CD4-positive, CD25-positive, alpha-beta regulatory T cell (primary cell): ENCODE measurements around the gene ZNF48. TPM values are rescaled to one million over a fixed set of nuclear protein-coding genes. Genes with fewer than 3 reads are reported as not detected.
A peak's percentile ranks its signal among the peaks of the same experiment; 100 is the strongest.

ENCODE experiments used
- ATAC-seq, 2 donors: fragments of 150-1000 bp; cut with Tn5 transposase; one replicate each; pipeline ENCODE4 v1.10.0; 2021; ENCODE audit warnings: low read depth in 2 of 2, moderate number of reproducible peaks in 2 of 2, moderate library complexity in 1 of 2
- DNase-seq, 3 donors: peaks; one replicate each; pipeline versions ENCODE4 v3.0.0 to v3.0.0-alpha.2; 2012 to 2022; ENCODE audit warnings: mixed read lengths in 1 of 3
- H3K27ac ChIP-seq: one replicate; pipeline ENCODE4 v1.7.0; 2013; ENCODE audit warnings: mild to moderate bottlenecking, low read length; ENCODE audit not compliant: insufficient read depth, poor library complexity, severe bottlenecking
- H3K27me3 ChIP-seq: one replicate; pipeline ENCODE4 v1.7.0; 2013; ENCODE audit warnings: low read length; ENCODE audit not compliant: control insufficient read depth, insufficient read depth
- H3K36me3 ChIP-seq: one replicate; pipeline ENCODE4 v1.7.0; 2013; ENCODE audit warnings: mild to moderate bottlenecking, low read length, moderate library complexity; ENCODE audit not compliant: control insufficient read depth, insufficient read depth
- H3K4me1 ChIP-seq: 2 replicates; pipeline ENCODE4 v1.7.0; 2013; ENCODE audit warnings: mild to moderate bottlenecking, low read length; ENCODE audit not compliant: insufficient read depth, control insufficient read depth, poor library complexity, severe bottlenecking
- H3K4me3 ChIP-seq: one replicate; pipeline ENCODE4 v1.7.0; 2013; ENCODE audit warnings: low read depth, mild to moderate bottlenecking, low read length, moderate library complexity
- H3K9me3 ChIP-seq, 2 experiments: 1 replicate in 1 of 2; 2 replicates in 1 of 2; pipeline ENCODE4 v1.7.0; 2013; ENCODE audit warnings: low read length in 2 of 2, mild to moderate bottlenecking in 1 of 2, moderate library complexity in 1 of 2; ENCODE audit not compliant: control insufficient read depth in 2 of 2
- H3K27ac Mint-ChIP-seq, 3 donors: one replicate each; pipeline ENCODE4 v1.8.0; 2020 to 2022; ENCODE audit warnings: mild to moderate bottlenecking in 3 of 3, mixed read lengths in 3 of 3, moderate library complexity in 2 of 3
- H3K27me3 Mint-ChIP-seq: one replicate; pipeline ENCODE4 v1.8.0; 2022; ENCODE audit warnings: mild to moderate bottlenecking, mixed read lengths
- H3K36me3 Mint-ChIP-seq: one replicate; pipeline ENCODE4 v1.8.0; 2020; ENCODE audit warnings: mixed read lengths
- H3K4me1 Mint-ChIP-seq, 4 donors: one replicate each; pipeline ENCODE4 v1.8.0; 2020 to 2022; ENCODE audit warnings: mixed read lengths in 4 of 4, mild to moderate bottlenecking in 1 of 4
- H3K4me3 Mint-ChIP-seq, 4 donors: one replicate each; pipeline ENCODE4 v1.8.0; 2020 to 2022; ENCODE audit warnings: mild to moderate bottlenecking in 4 of 4, mixed read lengths in 4 of 4, moderate library complexity in 3 of 4
- H3K9me3 Mint-ChIP-seq, 7 donors: one replicate each; pipeline ENCODE4 v1.8.0; 2020 to 2022; ENCODE audit warnings: mixed read lengths in 7 of 7, mild to moderate bottlenecking in 3 of 7, moderate library complexity in 2 of 7
- polyA plus RNA-seq, 4 donors: library from polyadenylated mRNA; unstranded; fragments of 300-500 nt; fragmentation: Illumina TruSeq; gene quantifications; one replicate each; pipeline ENCODE4 v1.2.3, GENCODE V29; 2021
- total RNA-seq: library from RNA; stranded (reverse); gene quantifications from one replicate; pipeline ENCODE4 v1.2.3, GENCODE V29; 2022

ZNF48 gene
- total and polyA plus RNA-seq, 5 donors from 2014 or later, result 4.5 to 8.0 (median 6.5) TPM

GRCh38 chr16:30377050-30377811 lies 18.0 kb upstream of the ZNF48 start:
- ATAC-seq, result no peak
- Mint-ChIP-seq H3K4me3 (peak overlapping the region; percentile 95 to 99 (median 98)), H3K27me3 (peaks cover 9% of the 10 kb centered on the region), H3K27ac (peak overlapping the region; percentile 93 to 100 (median 100)), H3K4me1 (peaks cover 0 to 60% (median 30%) of the 10 kb centered on the region in 4 donors), H3K9me3 (peaks cover 0 to 2% (median 0%) of the 10 kb centered on the region in 7 donors), H3K36me3 (peaks cover 4% of the 10 kb centered on the region)
- DNase-seq, result no peak
- Histone ChIP-seq H3K4me3 (peak overlapping the region; percentile 53), H3K4me1 (peaks cover 54% of the 10 kb centered on the region), H3K27ac (peak overlapping the region; percentile 100), H3K36me3 (no peaks in the 10 kb centered on the region), H3K9me3 (no peaks in the 10 kb centered on the region), H3K27me3 (no peaks in the 10 kb centered on the region)

GRCh38 chr16:30377812-30378235 lies 17.4 kb upstream of the ZNF48 start:
- H3K36me3 Mint-ChIP-seq, result peaks cover 4% of the 10 kb centered on the region
- Histone ChIP-seq H3K9me3 (no peaks in the 10 kb centered on the region), H3K36me3 (no peaks in the 10 kb centered on the region), H3K27me3 (no peaks in the 10 kb centered on the region), H3K4me1 (peaks cover 60% of the 10 kb centered on the region), H3K4me3 (no peak overlapping the region), H3K27ac (peak overlapping the region; percentile 100)
- H3K27me3 Mint-ChIP-seq, result peaks cover 9% of the 10 kb centered on the region
- H3K27ac Mint-ChIP-seq, result peak overlapping the region; percentile 93 to 100 (median 100)
- H3K4me3 Mint-ChIP-seq, result peak overlapping the region; percentile 95 to 99 (median 98)
- peaks cover 0 to 2% (median 0%) of the 10 kb centered on the region in 7 donors for H3K9me3 Mint-ChIP-seq
- H3K4me1 Mint-ChIP-seq, result peaks cover 0 to 64% (median 34%) of the 10 kb centered on the region in 4 donors
- ATAC-seq, result peak; percentile 42 to 45
- peak; percentile 87 to 93 (median 92) for DNase-seq

- Histone ChIP-seq H3K4me3 (peak overlapping the region; percentile 64), H3K36me3 (no peaks in the 10 kb centered on the region), H3K27me3 (no peaks in the 10 kb centered on the region), H3K27ac (peak overlapping the region; percentile 100), H3K9me3 (no peaks in the 10 kb centered on the region), H3K4me1 (peaks cover 67% of the 10 kb centered on the region)
- peak; percentile 99 for DNase-seq
- peaks cover 0 to 2% (median 0%) of the 10 kb centered on the region in 7 donors for H3K9me3 Mint-ChIP-seq
- peaks cover 4% of the 10 kb centered on the region for H3K36me3 Mint-ChIP-seq
- H3K27ac Mint-ChIP-seq, result peak overlapping the region; percentile 93 to 100 (median 100)
- ATAC-seq, result peak; percentile 83 to 87
- peaks cover 9% of the 10 kb centered on the region for H3K27me3 Mint-ChIP-seq
- H3K4me1 Mint-ChIP-seq, result peaks cover 0 to 70% (median 35%) of the 10 kb centered on the region in 4 donors
- H3K4me3 Mint-ChIP-seq, result peak overlapping the region; percentile 95 to 99 (median 98)
These were observed 16.7 kb upstream of the ZNF48 start for GRCh38 chr16:30378236-30379157.

- Histone ChIP-seq H3K27me3 (no peaks in the 10 kb centered on the region), H3K36me3 (no peaks in the 10 kb centered on the region), H3K4me1 (peaks cover 74% of the 10 kb centered on the region), H3K4me3 (peak overlapping the region; percentile 28), H3K27ac (peak overlapping the region; percentile 100), H3K9me3 (no peaks in the 10 kb centered on the region)
- Mint-ChIP-seq H3K4me3 (peak overlapping the region; percentile 95 to 99 (median 98)), H3K36me3 (peaks cover 4% of the 10 kb centered on the region), H3K27me3 (peaks cover 9% of the 10 kb centered on the region), H3K27ac (peak overlapping the region; percentile 96 to 100 (median 100)), H3K9me3 (peaks cover 0 to 2% (median 0%) of the 10 kb centered on the region in 7 donors), H3K4me1 (peaks cover 0 to 77% (median 39%) of the 10 kb centered on the region in 4 donors)
- ATAC-seq, result no peak
- no peak for DNase-seq
These were observed 15.9 kb upstream of the ZNF48 start for GRCh38 chr16:30379158-30379783.

GRCh38 chr16:30380072-30380802 lies 15.0 kb upstream of the ZNF48 start:
- H3K27me3 Mint-ChIP-seq, result peaks cover 9% of the 10 kb centered on the region
- H3K27ac Mint-ChIP-seq, result peak overlapping the region; percentile 96 to 100 (median 100)
- DNase-seq, result no peak
- H3K4me3 Mint-ChIP-seq, result peak overlapping the region; percentile 93 to 99 (median 96)
- peaks cover 0 to 2% (median 0%) of the 10 kb centered on the region in 7 donors for H3K9me3 Mint-ChIP-seq
- Histone ChIP-seq H3K27ac (peak overlapping the region; percentile 100), H3K4me3 (peak overlapping the region; percentile 28), H3K4me1 (peaks cover 74% of the 10 kb centered on the region), H3K9me3 (no peaks in the 10 kb centered on the region), H3K36me3 (no peaks in the 10 kb centered on the region), H3K27me3 (no peaks in the 10 kb centered on the region)
- peaks cover 0 to 79% (median 39%) of the 10 kb centered on the region in 4 donors for H3K4me1 Mint-ChIP-seq
- H3K36me3 Mint-ChIP-seq, result peaks cover 4% of the 10 kb centered on the region
- ATAC-seq, result no peak

GRCh38 chr16:30380803-30381208 lies 14.4 kb upstream of the ZNF48 start:
- H3K4me3 ChIP-seq, result peak overlapping the region; percentile 82
- peaks cover 0 to 78% (median 39%) of the 10 kb centered on the region in 4 donors for H3K4me1 Mint-ChIP-seq

More at GRCh38 chr16:30380803-30381208, 14.4 kb upstream of the ZNF48 start:
- peak overlapping the region; percentile 100 for H3K27ac ChIP-seq
- Mint-ChIP-seq H3K4me3 (peak overlapping the region; percentile 93 to 98 (median 94)), H3K27ac (peak overlapping the region; percentile 92 to 100 (median 100)), H3K9me3 (peaks cover 0 to 2% (median 0%) of the 10 kb centered on the region in 7 donors), H3K27me3 (peaks cover 9% of the 10 kb centered on the region), H3K36me3 (peaks cover 4% of the 10 kb centered on the region)
- H3K9me3 ChIP-seq, result no peaks in the 10 kb centered on the region
- ATAC-seq (no peak), DNase-seq (peak in 1 of 3 donors; percentile 37)
- H3K4me1 ChIP-seq, result peaks cover 74% of the 10 kb centered on the region
- H3K36me3 ChIP-seq, result no peaks in the 10 kb centered on the region
- no peaks in the 10 kb centered on the region for H3K27me3 ChIP-seq
